ENCODE data around the gene RABGGTB. TPM values are rescaled to one million over a fixed set of nuclear protein-coding genes. Genes with fewer than 3 reads are reported as not detected.
"Not testable (repeated sequence)": the region's sequence is repeated elsewhere in the genome, so short reads cannot be mapped to it uniquely, and the experiment has no call there.

RABGGTB gene
- polyA plus RNA-seq, 4 donors, result 86.5 to 96.9 (median 91.6) TPM

DNA sequence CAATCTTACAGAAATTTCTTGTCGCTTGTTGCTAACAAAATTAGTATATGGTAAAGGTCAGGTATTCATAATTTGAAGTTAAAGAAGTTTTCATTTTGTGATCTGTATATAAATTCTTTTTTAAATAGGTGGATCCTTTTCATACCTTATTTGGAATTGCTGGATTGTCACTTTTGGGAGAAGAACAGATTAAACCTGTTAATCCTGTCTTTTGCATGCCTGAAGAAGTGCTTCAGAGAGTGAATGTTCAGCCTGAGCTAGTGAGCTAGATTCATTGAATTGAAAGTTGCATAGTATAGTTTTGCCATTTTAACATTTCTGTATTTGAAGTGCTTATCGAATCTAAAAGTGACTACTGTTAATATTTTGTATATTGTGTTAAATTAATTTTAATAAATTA, 8.3 kb downstream of the RABGGTB start:
- no peak for DNase-seq (ENCODE audit: low read depth in 4 of 4, low spot score in 3 of 4)

- no peak for DNase-seq (ENCODE audit: low read depth in 4 of 4, low spot score in 3 of 4)
These were observed 9.7 kb downstream of the RABGGTB start for GRCh38 chr1:75795703-75796193.

- DNase-seq (ENCODE audit: low read depth in 4 of 4, low spot score in 3 of 4), result no peak
These were observed 10.6 kb downstream of the RABGGTB start, which contains the start of gene MSH4 for GRCh38 chr1:75796376-75797272. MSH4 (plus strand) TSS chr1:75796882; CDS start chr1:75796986, 104 bp downstream.

GRCh38 chr1:75797273-75797588, 11.2 kb downstream of the RABGGTB start:
- no peak for DNase-seq (ENCODE audit: low read depth in 4 of 4, low spot score in 3 of 4)

- DNase-seq (ENCODE audit: low read depth in 4 of 4, low spot score in 3 of 4), result no peak
These were observed 11.7 kb downstream of the RABGGTB start for GRCh38 chr1:75797606-75798216.

- DNase-seq (ENCODE audit: low read depth in 4 of 4, low spot score in 3 of 4), result not testable (repeated sequence)
These were observed 15.4 kb downstream of the RABGGTB start for GRCh38 chr1:75801480-75801879.

DNA sequence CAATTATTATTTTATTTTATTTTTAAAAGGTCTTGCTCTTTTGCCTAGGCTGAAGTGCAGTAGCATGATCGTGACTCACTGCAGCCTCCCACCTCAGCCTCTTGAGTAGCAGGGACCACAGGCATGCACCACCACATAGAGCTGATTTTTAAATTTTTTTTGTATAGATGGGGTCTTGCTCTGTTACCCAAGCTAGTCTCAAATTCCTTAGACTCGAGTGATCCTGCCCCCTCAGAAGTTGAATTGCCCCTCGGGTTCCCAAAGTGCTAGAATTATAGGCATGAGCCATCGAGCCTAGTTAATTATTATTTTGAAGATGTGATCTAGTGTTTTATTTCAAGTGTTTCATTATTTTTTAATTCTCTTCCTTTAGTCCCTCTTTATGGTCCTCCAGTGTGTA, 22.9 kb downstream of the RABGGTB start:
- DNase-seq (ENCODE audit: low read depth in 4 of 4, low spot score in 3 of 4), result no peak

GRCh38 chr1:75810113-75810512, 24.1 kb downstream of the RABGGTB start:
- DNase-seq (ENCODE audit: low read depth in 4 of 4, low spot score in 3 of 4), result not testable (repeated sequence)

DNA sequence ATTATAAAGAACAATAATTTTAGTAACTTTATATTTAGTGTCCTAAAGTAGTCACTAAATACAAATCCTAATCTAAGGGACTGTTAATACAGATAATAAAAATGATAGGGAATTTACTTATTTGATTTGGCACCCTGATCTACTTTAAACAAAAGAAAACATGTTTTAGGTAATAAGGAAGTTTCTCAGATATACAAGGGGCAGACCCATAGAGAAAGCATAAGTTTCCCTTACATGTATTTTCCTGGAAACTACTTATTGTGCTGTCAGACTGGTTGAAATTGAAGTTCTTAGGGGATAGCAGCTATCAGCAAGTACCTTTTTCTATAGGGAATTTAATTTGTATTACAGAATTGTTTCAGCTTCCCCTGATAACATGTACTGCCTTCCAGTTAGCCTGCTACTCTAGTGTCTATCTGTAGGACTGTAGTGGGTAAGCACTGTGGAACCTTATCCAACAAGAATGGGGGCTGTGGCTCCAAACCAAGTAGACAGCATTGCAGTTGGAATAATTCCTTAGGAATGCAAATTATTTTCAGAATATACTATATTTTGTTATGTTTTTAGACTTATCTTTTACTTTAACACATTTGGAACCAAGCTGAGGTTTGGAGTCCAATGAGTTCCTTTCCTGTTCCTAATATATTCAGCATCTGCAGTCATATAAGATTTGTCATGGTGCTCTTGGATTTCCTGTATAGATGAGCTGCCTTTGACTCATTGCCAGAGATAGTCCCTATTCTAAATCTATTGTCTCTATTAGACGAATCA, 25.3 kb downstream of the RABGGTB start:
- no peak for DNase-seq (ENCODE audit: low read depth in 4 of 4, low spot score in 3 of 4)

DNA sequence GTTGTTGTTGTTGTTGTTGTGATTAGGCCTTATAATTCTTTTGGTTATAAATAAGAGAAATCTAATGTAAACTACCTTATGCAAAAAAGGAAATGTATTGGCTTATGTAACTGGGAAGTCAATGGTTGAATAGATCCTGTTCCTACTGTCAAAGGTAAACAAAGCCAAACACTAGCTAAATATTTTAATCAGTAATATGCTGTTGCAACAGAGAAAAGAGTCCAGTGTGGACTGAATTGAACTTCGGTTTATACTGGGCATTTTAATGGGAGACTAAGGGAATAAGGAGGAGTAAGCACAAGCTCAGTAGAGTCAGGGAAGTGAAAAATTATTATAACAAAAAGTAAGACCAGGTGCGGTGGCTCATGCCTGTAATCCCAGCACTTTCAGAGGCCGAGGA, 26.0 kb downstream of the RABGGTB start:
- DNase-seq (ENCODE audit: low read depth in 4 of 4, low spot score in 3 of 4), result no peak

DNA sequence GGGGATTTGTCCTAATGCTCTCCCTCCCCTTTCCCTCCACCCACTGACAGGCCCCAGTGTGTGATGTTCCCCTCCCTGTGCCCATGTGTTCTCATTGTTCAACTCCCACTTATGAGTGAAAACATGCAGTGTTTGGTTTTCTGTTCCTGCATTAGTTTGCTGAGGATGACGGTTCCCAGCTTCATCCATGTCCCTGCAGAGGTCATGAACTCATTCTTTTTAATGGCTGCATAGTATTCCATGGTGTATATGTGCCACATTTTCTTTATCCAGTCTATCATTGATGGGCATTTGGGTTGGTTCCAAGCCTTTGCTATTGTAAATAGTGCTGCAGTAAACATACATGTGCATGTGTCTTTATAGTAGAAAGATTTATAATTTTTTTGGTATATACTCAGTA, 37.5 kb downstream of the RABGGTB start:
- not testable (repeated sequence) for DNase-seq (ENCODE audit: low read depth in 4 of 4, low spot score in 3 of 4)

DNA sequence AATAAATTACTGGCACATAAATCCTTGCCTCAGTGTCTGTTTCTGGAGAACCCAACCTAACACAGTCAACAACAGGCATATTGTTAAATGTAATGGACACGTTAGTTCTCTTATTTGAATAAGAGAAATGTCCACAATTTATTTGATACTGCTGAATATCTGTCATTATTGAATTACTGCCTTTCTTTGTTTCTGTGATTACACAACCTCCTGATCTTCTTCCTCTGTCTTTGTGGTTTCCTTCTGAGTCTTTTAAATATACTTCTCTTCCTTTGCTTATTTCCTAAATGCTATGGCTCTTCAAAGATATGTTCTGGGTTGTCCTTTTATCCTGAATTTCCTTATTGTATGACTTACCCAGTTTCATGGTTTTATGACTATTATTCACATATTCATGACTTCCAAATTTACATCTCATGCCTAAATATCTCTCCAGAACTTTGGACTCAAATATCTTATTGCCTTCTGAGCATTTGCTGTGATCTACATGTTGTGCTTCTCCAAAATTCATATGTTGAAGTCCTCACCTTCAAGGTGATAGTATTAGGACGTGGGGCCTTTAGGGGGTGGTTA, 50.6 kb downstream of the RABGGTB start:
- DNase-seq (ENCODE audit: low read depth in 4 of 4, low spot score in 3 of 4), result no peak

GRCh38 chr1:75838079-75838478, 52.0 kb downstream of the RABGGTB start:
- no peak for DNase-seq (ENCODE audit: low read depth in 4 of 4, low spot score in 3 of 4)

- DNase-seq (ENCODE audit: low read depth in 4 of 4, low spot score in 3 of 4), result no peak
These were observed 55.4 kb downstream of the RABGGTB start for GRCh38 chr1:75841421-75841820.

Other genes starting within 250 kb of the RABGGTB start
- gene SLC44A5, start 175.1 kb upstream of the RABGGTB start, polyA plus RNA-seq (ENCODE audit: insufficient read length in 4 of 4), result 10 to 100 TPM; 10.6 to 14.7 (median 12.8) TPM
- gene ACADM, start 61.5 kb upstream of the RABGGTB start, polyA plus RNA-seq (ENCODE audit: insufficient read length in 4 of 4), result 100 to 1,000 TPM; 127 to 150 (median 133) TPM
- gene MSH4, start 10.6 kb downstream of the RABGGTB start, polyA plus RNA-seq (ENCODE audit: insufficient read length in 4 of 4), result under 1 TPM; 0.14 to 0.53 (median 0.37) TPM
- not detected for gene ASB17, start 146.1 kb downstream of the RABGGTB start, polyA plus RNA-seq (ENCODE audit: insufficient read length in 4 of 4)